IPS DF 4.7 (cell line): Measurements from ENCODE around the gene CALN1.
"Not testable (repeated sequence)": the region's sequence is repeated elsewhere in the genome, so short reads cannot be mapped to it uniquely, and the experiment has no call there.

Experiments used
- DNase-seq: peaks from one replicate; pipeline ENCODE4 v3.0.0-alpha.2; 2013; ENCODE audit warnings: low spot score; ENCODE audit errors: extremely low read depth

Gene CALN1

GRCh38 chr7:72098807-72099580, 313.1 kb downstream of the CALN1 start:
- DNase-seq: no peak

GRCh38 chr7:72097226-72097625, 314.9 kb downstream of the CALN1 start:
- no peak for DNase-seq

DNA sequence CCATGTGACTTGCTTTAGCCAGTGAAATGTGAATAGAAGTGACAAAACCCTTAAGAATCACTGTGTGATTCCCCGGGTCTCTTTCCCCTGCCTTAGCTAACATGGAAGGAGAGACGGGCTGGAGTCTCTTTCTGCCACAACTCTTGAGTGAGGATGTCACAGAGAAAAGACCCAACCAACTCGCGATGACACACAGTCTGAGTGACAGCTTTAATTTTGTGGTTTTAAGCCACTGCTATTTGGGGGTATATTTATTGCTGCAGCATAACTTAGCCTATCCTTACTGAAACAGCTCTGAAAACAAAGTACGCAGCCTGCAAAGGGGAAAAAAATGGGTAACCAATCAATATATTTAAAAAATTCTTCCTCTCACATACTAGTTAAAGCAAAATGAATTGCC, 319.4 kb downstream of the CALN1 start:
- no peak for DNase-seq

GRCh38 chr7:72087926-72088325, 324.2 kb downstream of the CALN1 start:
- no peak for DNase-seq

GRCh38 chr7:72080865-72081510, 331.1 kb downstream of the CALN1 start:
- no peak for DNase-seq

DNA sequence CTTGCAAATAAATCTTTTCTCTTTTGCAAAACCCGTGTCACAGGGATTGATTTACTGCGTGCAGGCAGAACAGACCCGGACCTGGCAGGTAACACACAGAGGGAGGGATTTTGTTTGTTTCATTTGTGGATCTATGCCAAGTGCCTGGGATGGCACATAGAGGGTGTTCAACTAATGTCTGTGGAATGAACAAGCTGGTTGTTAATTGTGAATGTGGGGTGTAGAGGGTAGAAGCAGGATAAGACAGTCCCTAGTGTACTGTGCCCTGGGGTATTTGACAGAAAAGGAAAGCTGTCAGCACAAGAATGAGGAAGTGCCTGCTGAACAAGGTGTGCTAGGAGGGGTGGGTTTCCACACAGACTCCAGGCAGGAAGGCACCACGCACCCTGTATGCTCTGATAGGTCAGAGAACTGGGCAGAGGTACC, 331.8 kb downstream of the CALN1 start:
- DNase-seq: no peak

GRCh38 chr7:72078856-72079255, 333.3 kb downstream of the CALN1 start:
- no peak for DNase-seq

- DNase-seq: no peak
These were observed 333.8 kb downstream of the CALN1 start for GRCh38 chr7:72078301-72078700.

GRCh38 chr7:72077786-72078185, 334.4 kb downstream of the CALN1 start:
- no peak for DNase-seq

DNA sequence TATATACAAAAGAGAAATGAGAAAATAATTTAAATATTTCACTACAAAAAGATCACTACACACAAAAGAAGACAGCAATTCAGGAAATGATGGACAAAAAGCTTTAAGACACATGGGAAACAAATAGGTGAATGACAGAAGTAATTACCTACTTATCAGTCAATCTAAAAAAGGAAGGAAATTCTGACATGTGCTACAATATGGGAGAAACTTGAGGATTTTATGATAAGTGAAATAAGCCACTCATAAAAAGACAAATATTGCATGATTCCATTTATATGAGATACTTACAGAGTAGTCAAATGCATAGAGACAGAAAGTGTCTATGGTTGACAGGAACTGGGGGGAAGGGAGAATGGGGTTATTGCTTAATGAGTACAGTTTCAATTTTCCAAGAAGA, 339.2 kb downstream of the CALN1 start:
- no peak for DNase-seq

- DNase-seq: no peak
These were observed 342.9 kb downstream of the CALN1 start for GRCh38 chr7:72069263-72069662.

GRCh38 chr7:72065764-72066163, 346.4 kb downstream of the CALN1 start:
- not testable (repeated sequence) for DNase-seq

DNA sequence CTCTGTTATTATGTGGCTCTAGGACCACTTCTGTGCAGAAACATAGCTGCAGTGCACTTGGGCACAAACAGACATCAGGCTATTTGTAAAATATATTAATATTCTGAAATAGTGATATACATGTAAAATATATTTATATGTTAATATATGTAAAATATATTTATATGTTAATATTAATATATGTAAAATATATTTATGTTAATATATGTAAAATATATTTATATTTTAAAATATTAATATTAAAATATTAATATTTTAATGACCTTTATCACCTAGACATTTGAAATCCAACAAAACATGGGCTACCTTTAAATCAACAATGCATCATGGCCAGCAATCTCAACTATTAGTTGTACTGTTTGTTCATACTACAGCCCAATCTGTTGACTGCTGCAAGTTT, 347.2 kb downstream of the CALN1 start:
- no peak for DNase-seq

DNA sequence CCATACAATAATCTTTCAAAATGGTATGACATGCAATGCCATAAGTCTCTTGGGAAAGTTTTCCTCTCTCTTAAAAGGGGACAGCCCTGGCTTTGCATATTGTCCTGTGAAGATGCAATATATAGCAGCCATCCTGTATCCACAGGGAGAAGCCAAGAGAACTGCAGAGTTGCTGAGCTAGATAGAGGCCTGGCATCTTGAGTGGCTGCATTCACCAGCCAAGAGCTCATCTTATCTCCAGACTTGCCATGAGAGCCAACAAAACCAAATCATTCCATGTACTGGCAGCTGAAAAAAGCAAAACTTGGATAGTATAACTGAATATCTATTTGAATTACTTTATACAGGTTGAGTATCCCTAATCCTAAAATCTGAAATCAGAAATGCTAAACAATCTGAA, 348.8 kb downstream of the CALN1 start:
- DNase-seq: no peak

DNA sequence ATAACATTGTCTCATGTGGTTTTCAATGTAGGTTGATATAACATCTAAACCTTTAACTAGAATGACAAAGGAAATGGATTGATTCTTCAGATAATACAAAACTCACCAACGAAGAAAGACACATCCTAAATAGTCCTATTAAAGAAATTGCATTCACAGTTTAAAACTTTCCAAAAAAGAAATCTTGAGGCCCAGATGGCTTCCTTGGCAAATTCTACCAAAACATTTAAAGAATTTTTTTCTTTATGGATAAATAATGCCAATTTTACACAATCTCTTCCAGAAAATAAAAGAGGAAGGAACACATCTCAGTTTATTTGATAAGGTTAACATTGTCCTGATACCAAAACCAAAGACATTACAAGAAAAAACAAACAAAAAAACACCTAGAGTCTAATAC, 349.5 kb downstream of the CALN1 start:
- DNase-seq: no peak

DNA sequence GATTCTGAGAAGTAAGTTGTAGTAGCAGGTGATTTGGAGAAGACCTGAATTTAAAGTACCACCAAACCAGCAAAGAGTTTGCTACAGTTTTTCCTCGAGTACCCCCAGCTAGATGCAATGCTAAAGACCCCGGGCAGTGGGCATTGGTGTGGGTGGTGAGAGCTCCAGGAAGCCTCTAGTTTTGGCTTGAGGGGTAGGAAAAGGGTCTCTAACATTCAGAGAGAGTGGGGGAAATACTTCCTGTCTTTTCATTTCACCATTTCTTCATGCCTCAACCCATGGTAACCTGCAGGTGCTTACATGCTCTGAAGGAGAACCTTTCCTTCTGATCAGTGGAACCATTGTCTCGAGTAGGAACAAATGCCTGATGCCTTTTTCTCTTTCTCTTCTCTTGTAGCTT, 352.2 kb downstream of the CALN1 start:
- no peak for DNase-seq

DNA sequence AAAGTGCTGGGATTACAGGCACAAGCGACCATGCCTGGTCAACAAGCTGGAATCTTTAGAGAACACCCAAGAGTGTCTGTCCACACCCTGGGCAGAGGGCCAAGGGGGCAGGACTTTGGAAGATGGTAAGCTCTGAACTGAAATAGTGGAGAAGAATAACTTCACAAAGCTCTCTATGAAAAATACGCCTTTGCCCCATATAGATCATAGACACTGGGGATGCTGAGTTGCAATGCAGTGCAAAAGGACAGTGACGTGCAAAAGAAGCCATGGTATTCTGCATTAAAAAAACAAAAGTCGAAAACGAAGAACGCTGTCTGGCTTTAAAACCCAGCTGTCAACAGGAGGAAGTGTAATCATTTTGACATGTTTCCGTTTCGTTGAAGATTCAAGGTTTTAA, 353.6 kb downstream of the CALN1 start:
- DNase-seq: no peak

DNA sequence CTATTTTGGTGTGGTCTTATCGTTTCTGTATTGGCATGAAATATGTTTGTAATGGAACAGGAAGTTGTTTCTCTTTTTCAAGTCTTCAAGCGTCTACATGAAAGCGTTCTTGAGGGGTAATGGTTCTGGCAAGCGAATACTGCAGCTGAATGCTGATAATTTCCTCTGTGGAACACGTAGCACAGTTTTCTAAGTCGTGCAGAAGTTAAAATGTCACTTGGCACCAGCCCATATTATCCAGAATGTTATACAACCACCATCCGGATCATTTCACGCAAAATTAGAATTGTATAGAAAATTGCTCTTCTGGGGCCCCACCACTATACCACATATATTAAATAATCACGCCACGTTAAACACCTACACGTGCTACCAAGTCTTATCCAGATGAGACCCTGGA, 354.3 kb downstream of the CALN1 start:
- DNase-seq: no peak

DNA sequence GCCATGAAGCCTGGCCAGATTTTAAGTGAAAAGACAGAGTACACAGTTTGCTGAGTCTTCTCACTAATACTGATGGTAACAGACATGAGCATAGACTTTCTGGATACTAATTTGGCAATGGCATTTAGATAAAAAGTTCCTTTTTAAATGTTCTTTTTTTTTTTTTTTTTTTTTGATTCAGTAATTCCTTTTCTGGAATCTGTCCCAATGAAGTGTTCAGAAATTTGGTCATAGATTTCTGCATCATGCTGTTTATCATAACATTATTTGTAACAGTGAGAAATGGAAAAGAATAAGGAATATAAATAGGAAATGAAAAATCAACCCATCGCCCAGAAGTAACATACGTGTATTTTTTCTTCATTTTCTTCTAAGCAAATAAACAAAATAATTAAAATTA, 354.9 kb downstream of the CALN1 start:
- no peak for DNase-seq

DNA sequence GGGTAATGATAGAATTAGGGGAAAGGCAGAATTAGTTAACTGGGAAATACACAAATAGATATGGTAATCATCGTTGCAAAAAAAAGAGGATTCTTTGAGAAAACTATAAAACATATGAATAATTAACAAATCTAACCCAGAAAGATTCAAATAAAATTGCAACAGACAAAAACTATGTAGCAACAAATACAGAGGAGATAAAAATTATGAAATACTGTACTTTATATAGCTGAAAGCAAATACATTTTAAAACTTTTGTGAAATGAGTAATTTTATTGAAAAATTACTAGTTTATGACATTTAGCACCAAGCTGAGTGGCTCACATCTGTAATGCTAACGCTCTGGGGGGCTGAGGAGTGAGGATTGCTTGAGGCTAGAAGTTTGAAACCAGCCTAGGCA, 356.7 kb downstream of the CALN1 start:
- DNase-seq: no peak

DNA sequence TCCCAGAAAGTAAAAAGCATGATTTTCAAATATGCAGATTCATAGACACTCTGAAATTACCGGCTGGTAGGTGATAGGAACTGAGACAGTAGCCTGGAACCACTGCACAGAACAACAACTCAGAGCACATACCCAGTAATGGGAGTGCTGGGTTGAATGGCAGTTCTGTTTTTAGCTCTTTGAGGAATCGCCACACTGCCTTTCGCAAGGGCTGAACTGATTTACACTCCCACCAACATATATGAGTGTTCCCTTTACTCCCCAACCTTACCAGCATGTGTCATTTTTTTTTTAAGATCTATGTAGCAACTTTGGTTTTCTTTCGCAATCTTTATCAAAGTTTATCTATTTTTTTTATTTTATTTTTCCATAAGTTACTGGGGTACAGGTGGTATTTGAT, 358.8 kb downstream of the CALN1 start:
- no peak for DNase-seq

DNA sequence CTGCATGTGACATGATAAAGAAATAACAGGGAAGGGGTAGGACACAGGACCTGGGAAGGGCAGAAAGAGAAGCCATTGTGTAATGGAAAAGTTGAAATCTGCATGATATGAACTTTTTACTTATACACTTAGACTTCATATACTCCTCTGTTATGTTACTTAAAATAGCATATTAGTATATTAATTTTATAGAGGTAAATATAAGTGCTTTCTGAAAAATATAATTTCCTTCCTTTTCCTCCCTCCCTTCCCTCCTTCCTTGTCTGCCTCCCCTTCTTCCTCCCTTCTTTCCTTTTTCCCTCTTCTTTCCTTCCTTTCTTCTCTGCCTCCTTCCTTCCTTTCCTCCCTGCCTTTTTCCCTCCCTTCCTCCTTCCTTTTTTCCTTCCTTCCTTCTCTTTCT, 363.7 kb downstream of the CALN1 start:
- DNase-seq: no peak

- DNase-seq: no peak
These were observed 369.3 kb downstream of the CALN1 start for GRCh38 chr7:72042855-72043254.
